Lower leg skin (tissue), 4 donors: ENCODE measurements around the gene ZNF157. TPM values are rescaled to one million over a fixed set of nuclear protein-coding genes. Genes with fewer than 3 reads are reported as not detected.
"Not testable (repeated sequence)": the region's sequence is repeated elsewhere in the genome, so short reads cannot be mapped to it uniquely, and the experiment has no call there.

Experiments used
- DNase-seq, 2 donors: peaks; one replicate each; pipeline ENCODE4 v3.0.0-alpha.2; 2019; ENCODE audit warnings: low spot score in 2 of 2
- H3K4me3 ChIP-seq: fragments of 200-600 bp; sonication (generic); 2 replicates; pipeline ENCODE4 v1.5.1; 2017; ENCODE audit warnings: mild to moderate bottlenecking, low read depth; ENCODE audit not compliant: poor library complexity, severe bottlenecking
- POLR2A ChIP-seq, 2 donors: fragments of 450-650 bp; IDR thresholded peaks; one replicate each; pipeline ENCODE4 v1.6.1; 2016 to 2017; ENCODE audit warnings: antibody characterized with exemption in 2 of 2, mild to moderate bottlenecking in 1 of 2, moderate library complexity in 1 of 2
- WGBS, 2 donors: methylation state at CpG; one replicate each; pipeline ENCODE4 v1.1.5; 2018; 5-methylcytosine and 5-hydroxymethylcytosine counted together
- intact Hi-C: fragments of 100-400 bp; cut with DNase I; formaldehyde crosslinking; loops from one replicate; pipeline ENCODE4 v1.15.0; 2023; ENCODE audit warnings: low total_unique reads
- total RNA-seq, 4 donors: library from RNA; depleted of rRNA; stranded (reverse); fragments of >200 nt; gene quantifications; one replicate each; pipeline ENCODE4 v1.1.0, GENCODE V29; 2016
- TF ChIP-seq, protein P1 (sequence below), 3 donors: fragments of 450-650 bp; IDR thresholded peaks; one replicate each; pipeline ENCODE4 v1.5.1; 2016; ENCODE audit warnings: antibody characterized with exemption in 3 of 3, mild to moderate bottlenecking in 3 of 3, moderate library complexity in 2 of 3

Gene ZNF157
- total RNA-seq, result under 1 TPM in 2 of 4 donors, not detected in 2; 0.19 TPM

DNA sequence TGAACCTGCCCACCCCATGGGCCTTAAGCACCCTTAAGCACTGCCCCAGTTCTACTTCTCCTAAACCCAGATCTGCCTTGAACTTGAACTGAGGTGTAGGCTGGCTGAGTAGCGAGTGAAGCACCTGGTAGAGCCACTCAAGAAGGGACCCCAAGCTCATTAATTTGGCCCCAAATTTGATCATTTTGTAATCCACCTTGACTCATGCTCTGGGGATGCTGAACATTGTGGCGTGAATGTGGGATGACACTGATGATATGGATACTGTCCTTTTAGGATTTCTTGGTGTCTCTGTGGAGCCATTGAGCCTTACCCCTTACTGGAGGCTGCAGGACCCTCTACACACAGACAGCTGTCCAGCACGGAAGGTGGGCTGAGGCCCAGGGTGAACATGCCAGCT, at the start of gene ZNF157:
Gene ZNF157 (plus strand): TSS at position 301 of the 400 bp plus-strand sequence. CDS start 91 bp downstream, at position 392.
- WGBS, 2 donors, result 63 to 70% methylated on average over 3 of the region's 3 CpGs
- H3K4me3 ChIP-seq, result no peak within 1 kb of the TSS
- no peak for DNase-seq
- intact Hi-C loops, result no loop called here
- no peak for TF ChIP-seq POLR2A (IDR thresholded peaks at IDR 0.05)
- TF ChIP-seq, protein P1, sequence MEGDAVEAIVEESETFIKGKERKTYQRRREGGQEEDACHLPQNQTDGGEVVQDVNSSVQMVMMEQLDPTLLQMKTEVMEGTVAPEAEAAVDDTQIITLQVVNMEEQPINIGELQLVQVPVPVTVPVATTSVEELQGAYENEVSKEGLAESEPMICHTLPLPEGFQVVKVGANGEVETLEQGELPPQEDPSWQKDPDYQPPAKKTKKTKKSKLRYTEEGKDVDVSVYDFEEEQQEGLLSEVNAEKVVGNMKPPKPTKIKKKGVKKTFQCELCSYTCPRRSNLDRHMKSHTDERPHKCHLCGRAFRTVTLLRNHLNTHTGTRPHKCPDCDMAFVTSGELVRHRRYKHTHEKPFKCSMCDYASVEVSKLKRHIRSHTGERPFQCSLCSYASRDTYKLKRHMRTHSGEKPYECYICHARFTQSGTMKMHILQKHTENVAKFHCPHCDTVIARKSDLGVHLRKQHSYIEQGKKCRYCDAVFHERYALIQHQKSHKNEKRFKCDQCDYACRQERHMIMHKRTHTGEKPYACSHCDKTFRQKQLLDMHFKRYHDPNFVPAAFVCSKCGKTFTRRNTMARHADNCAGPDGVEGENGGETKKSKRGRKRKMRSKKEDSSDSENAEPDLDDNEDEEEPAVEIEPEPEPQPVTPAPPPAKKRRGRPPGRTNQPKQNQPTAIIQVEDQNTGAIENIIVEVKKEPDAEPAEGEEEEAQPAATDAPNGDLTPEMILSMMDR (IDR thresholded peaks at IDR 0.05), result no peak

DNA sequence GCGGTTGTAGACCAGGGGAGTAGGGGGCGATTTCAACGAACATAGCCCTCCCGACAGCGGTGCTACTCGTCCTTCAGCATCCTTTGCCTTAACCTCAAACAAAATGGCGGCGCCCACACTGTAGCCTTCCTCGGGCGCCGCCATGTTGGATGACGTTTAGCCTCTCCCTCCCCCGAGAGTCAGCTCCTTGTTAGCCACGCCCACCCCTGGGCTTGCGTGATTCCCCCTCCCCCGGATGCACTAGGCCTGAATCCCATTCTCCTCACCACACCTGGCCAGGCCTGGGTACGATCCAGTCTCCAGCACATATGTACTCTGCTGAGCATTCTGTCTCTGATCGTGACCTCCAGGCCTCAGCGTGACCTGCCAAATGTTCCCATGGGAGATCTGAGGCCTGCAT, 49.0 kb upstream of the ZNF157 start:
- 36 to 50% methylated on average over 10 to 19 of the region's 19 CpGs for WGBS, 2 donors
- intact Hi-C loops, result no loop called here
- no peak overlapping the region for H3K4me3 ChIP-seq
- TF ChIP-seq POLR2A (IDR thresholded peaks at IDR 0.05), result no peak
- TF ChIP-seq, protein P1 (IDR thresholded peaks at IDR 0.05), result no peak
- peak in 1 of 2 donors; percentile 84 for DNase-seq

GRCh38 chrX:47321823-47322371, 48.5 kb upstream of the ZNF157 start:
- no peak for DNase-seq
- no peak for TF ChIP-seq POLR2A (IDR thresholded peaks at IDR 0.05)
- TF ChIP-seq, protein P1 (IDR thresholded peaks at IDR 0.05), result no peak
- intact Hi-C loops, result no loop called here
- no peak overlapping the region for H3K4me3 ChIP-seq
- 75 to 89% methylated on average over 8 to 20 of the region's 20 CpGs for WGBS, 2 donors

DNA sequence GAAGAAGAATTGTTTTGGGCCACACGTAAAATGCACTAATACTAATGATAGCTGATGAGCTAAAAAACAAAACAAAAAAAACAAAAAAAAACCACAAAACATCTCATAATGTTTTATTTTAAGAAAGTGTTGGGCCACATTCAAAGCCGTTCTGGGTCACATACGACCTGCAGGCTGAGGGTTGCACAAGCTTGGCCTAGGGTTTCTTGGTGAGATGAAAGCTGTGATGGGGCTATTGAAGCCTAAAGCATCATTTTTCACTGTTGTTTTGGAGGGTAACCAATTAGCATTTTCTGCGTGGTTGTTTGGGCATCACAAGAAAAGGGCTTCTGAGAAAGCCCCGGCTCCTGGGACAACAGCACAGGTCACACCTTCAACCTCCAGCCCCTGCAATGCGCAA, 42.5 kb upstream of the ZNF157 start:
- DNase-seq, result no peak
- WGBS, 2 donors, result 75 to 78% methylated on average over 5 to 6 of the region's 6 CpGs
- intact Hi-C loops, result no loop called here
- TF ChIP-seq, protein P1 (IDR thresholded peaks at IDR 0.05), result no peak
- TF ChIP-seq POLR2A (IDR thresholded peaks at IDR 0.05), result no peak
- H3K4me3 ChIP-seq, result no peak overlapping the region

DNA sequence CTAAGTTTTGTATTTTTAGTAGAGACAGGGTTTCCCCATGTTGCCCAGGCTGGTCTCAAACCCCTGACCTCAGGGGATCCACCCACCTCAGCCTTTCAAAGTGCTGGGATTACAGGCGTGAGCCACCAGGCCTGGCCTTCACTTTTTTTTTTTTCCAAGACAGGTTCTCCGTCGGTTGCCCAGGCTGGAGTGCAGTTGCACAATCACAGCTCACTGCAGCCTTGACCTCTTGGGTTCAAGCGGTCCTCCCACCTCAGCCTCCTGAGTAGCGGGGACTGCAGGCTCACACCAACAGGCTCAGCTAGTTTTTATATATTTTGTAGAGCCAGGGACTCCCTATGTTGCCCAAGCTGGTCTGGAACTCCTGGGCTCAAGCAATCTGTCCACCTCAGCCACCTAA, 37.6 kb upstream of the ZNF157 start:
- H3K4me3 ChIP-seq, intact Hi-C loops, DNase-seq: not testable (repeated sequence)
- 82 to 90% methylated on average over 5 of the region's 5 CpGs for WGBS, 2 donors

GRCh38 chrX:47351706-47352105, 18.7 kb upstream of the ZNF157 start:
- 50 to 66% methylated on average over 4 of the region's 4 CpGs for WGBS, 2 donors
- intact Hi-C loops, result no loop called here
- no peak overlapping the region for H3K4me3 ChIP-seq
- no peak for DNase-seq
- TF ChIP-seq, protein P1 (IDR thresholded peaks at IDR 0.05), result no peak
- TF ChIP-seq POLR2A (IDR thresholded peaks at IDR 0.05), result no peak
